Common myeloid progenitor, CD34-positive (primary cell): ENCODE results near the gene GPR68.

ENCODE experiments used
- CTCF ChIA-PET: fragments of 350-600 bp; sonication (Branson Sonifier 250); formaldehyde crosslinking; loops from one replicate; lab custom pipeline; 2021; ENCODE audit warnings: antibody characterized with exemption; lab: Charles Lee
- POLR2A ChIA-PET: fragments of 350-600 bp; sonication (Branson Sonifier 250); formaldehyde crosslinking; loops from one replicate; lab custom pipeline; 2021; ENCODE audit warnings: antibody characterized with exemption; lab: Charles Lee
- DNase-seq, 3 donors: peaks; one replicate each; pipeline versions ENCODE4 v3.0.0 to v3.0.0-alpha.2; 2013
- H3K27ac ChIP-seq, 2 experiments: 1 replicate in 1 of 2; 2 replicates in 1 of 2; pipeline ENCODE4 v1.7.0; 2013; ENCODE audit warnings: inconsistent platforms in 2 of 2, low read length in 2 of 2, mild to moderate bottlenecking in 2 of 2, low read depth in 1 of 2, moderate library complexity in 1 of 2; ENCODE audit not compliant: severe bottlenecking in 2 of 2, insufficient read depth in 1 of 2, poor library complexity in 1 of 2
- H3K27me3 ChIP-seq, 5 experiments: replicated peaks in 2 of 5; 1 replicate in 3 of 5; 2 replicates in 2 of 5; pipeline versions ENCODE4 v1.6.1 to v1.7.0; 2013; ENCODE audit warnings: low read length in 4 of 5, mild to moderate bottlenecking in 2 of 5, moderate library complexity in 2 of 5, inconsistent platforms in 1 of 5; ENCODE audit not compliant: insufficient read depth in 5 of 5, control insufficient read depth in 4 of 5
- H3K36me3 ChIP-seq, 4 experiments: 1 replicate in 2 of 4; 2 replicates in 2 of 4; pipeline versions ENCODE4 v1.6.1 to v1.7.0; 2013; ENCODE audit warnings: low read length in 3 of 4, control low read depth in 1 of 4, mild to moderate bottlenecking in 1 of 4; ENCODE audit not compliant: control insufficient read depth in 4 of 4, insufficient read depth in 4 of 4
- H3K4me1 ChIP-seq, 4 experiments: 1 replicate in 3 of 4; 2 replicates in 1 of 4; pipeline versions ENCODE4 v1.6.1 to v1.7.1; 2013; ENCODE audit warnings: low read length in 3 of 4, mild to moderate bottlenecking in 3 of 4, control low read depth in 1 of 4, inconsistent platforms in 1 of 4, moderate library complexity in 1 of 4; ENCODE audit not compliant: control insufficient read depth in 4 of 4, insufficient read depth in 4 of 4; ENCODE audit errors: control extremely low read depth in 1 of 4
- H3K4me3 ChIP-seq, 7 experiments: 1 replicate in 4 of 7; 2 replicates in 3 of 7; pipeline versions ENCODE4 v1.5.1 to v1.7.0; 2013; ENCODE audit warnings: mild to moderate bottlenecking in 7 of 7, low read length in 6 of 7, moderate library complexity in 6 of 7, inconsistent platforms in 2 of 7, low read depth in 2 of 7, control low read depth in 1 of 7; ENCODE audit not compliant: insufficient read depth in 4 of 7, control insufficient read depth in 1 of 7; ENCODE audit errors: extremely low read depth in 1 of 7
- H3K9me3 ChIP-seq, 5 experiments: 1 replicate in 4 of 5; 2 replicates in 1 of 5; pipeline versions ENCODE4 v1.6.1 to v1.7.1; 2013; ENCODE audit warnings: low read length in 4 of 5, mild to moderate bottlenecking in 2 of 5, inconsistent platforms in 1 of 5, low read depth in 1 of 5, moderate library complexity in 1 of 5; ENCODE audit not compliant: control insufficient read depth in 4 of 5, insufficient read depth in 2 of 5; ENCODE audit errors: control extremely low read depth in 1 of 5
- WGBS: methylation state at CpG from one replicate; pipeline ENCODE4 v1.1.5; 2013; ENCODE audit not compliant: insufficient coverage; 5-methylcytosine and 5-hydroxymethylcytosine counted together

The GPR68 gene

GRCh38 chr14:91263329-91263728 is 18.8 kb upstream of the GPR68 start:
- Histone ChIP-seq H3K4me1 (peaks cover 0 to 29% (median 22%) of the 10 kb centered on the region in 4 experiments), H3K27me3 (peaks cover 0 to 35% (median 12%) of the 10 kb centered on the region in 5 experiments), H3K36me3 (no peaks in the 10 kb centered on the region), H3K9me3 (no peaks in the 10 kb centered on the region), H3K27ac (no peak overlapping the region), H3K4me3 (no peak overlapping the region)
- no peak for DNase-seq
- POLR2A ChIA-PET, result no interaction called here
- CTCF ChIA-PET, result interaction anchor here (0.9 to 2.1 kb wide), 3 partner anchors 14 to 29 kb away, joined by 3 to 5 read pairs (median 3); no protein-coding TSS in a partner anchor
- 96% methylated on average over 2 of the region's 2 CpGs for WGBS

- peaks cover 4 to 40% (median 30%) of the 10 kb centered on the region in 4 experiments for H3K4me1 ChIP-seq
- H3K36me3 ChIP-seq, result no peaks in the 10 kb centered on the region
- H3K4me3 ChIP-seq, result no peak overlapping the region
- H3K9me3 ChIP-seq, result no peaks in the 10 kb centered on the region
- no peak overlapping the region for H3K27ac ChIP-seq
- 98% methylated on average over 9 of the region's 11 CpGs for WGBS
- ChIA-PET POLR2A (interaction anchor here (1.6 kb wide), 1 partner anchor 12 kb away, joined by 7 read pairs; no protein-coding TSS in a partner anchor), CTCF (interaction anchor here (1.1 to 1.8 kb wide), 2 partner anchors 13 to 85 kb away, joined by 3 to 5 read pairs; no protein-coding TSS in a partner anchor)
- no peak for DNase-seq
- peaks cover 0 to 41% (median 12%) of the 10 kb centered on the region in 5 experiments for H3K27me3 ChIP-seq
Observed at GRCh38 chr14:91261986-91262549, 17.6 kb upstream of the GPR68 start.

- peaks cover 4 to 41% (median 30%) of the 10 kb centered on the region in 4 experiments for H3K4me1 ChIP-seq
- H3K27me3 ChIP-seq, result peaks cover 0 to 44% (median 12%) of the 10 kb centered on the region in 5 experiments
- CTCF ChIA-PET, result interaction anchor here (1.7 to 1.8 kb wide), 2 partner anchors 9 to 84 kb away, joined by 5 to 7 read pairs; no protein-coding TSS in a partner anchor
- POLR2A ChIA-PET, result interaction anchor here (1.6 kb wide), 1 partner anchor 11 kb away, joined by 7 read pairs; no protein-coding TSS in a partner anchor
- DNase-seq, result peak in 2 of 3 donors; percentile 88 to 92
- H3K27ac ChIP-seq, result no peak overlapping the region
- no peaks in the 10 kb centered on the region for H3K36me3 ChIP-seq
- no peak overlapping the region for H3K4me3 ChIP-seq
- no peaks in the 10 kb centered on the region for H3K9me3 ChIP-seq
- WGBS, result 90% methylated on average over 4 of the region's 5 CpGs
Observed at GRCh38 chr14:91261115-91261514, 16.6 kb upstream of the GPR68 start.

- H3K27me3 ChIP-seq, result peaks cover 0 to 36% (median 0%) of the 10 kb centered on the region in 5 experiments
- CTCF ChIA-PET, result no interaction called here
Observed at GRCh38 chr14:91258876-91259275, 14.4 kb upstream of the GPR68 start.

GRCh38 chr14:91258011-91258618 is 13.6 kb upstream of the GPR68 start:
- WGBS, result 79% methylated on average over 16 of the region's 16 CpGs
- Histone ChIP-seq H3K4me3 (no peak overlapping the region), H3K9me3 (no peaks in the 10 kb centered on the region), H3K36me3 (no peaks in the 10 kb centered on the region), H3K27ac (no peak overlapping the region), H3K27me3 (peaks cover 0 to 35% (median 0%) of the 10 kb centered on the region in 5 experiments), H3K4me1 (peaks cover 6 to 47% (median 36%) of the 10 kb centered on the region in 4 experiments)
- DNase-seq, result no peak
- ChIA-PET POLR2A (no interaction called here), CTCF (interaction anchor here (1.1 to 1.8 kb wide), 2 partner anchors 10 to 28 kb away, joined by 4 read pairs; no protein-coding TSS in a partner anchor)

More at GRCh38 chr14:91258876-91259275, 14.4 kb upstream of the GPR68 start:
- H3K4me3 ChIP-seq, result no peak overlapping the region
- DNase-seq, result no peak
- peaks cover 6 to 42% (median 31%) of the 10 kb centered on the region in 4 experiments for H3K4me1 ChIP-seq
- POLR2A ChIA-PET, result no interaction called here
- H3K27ac ChIP-seq, result no peak overlapping the region
- H3K36me3 ChIP-seq, result no peaks in the 10 kb centered on the region
- 100% methylated on average over 1 of the region's 3 CpGs for WGBS
- no peaks in the 10 kb centered on the region for H3K9me3 ChIP-seq

- no peaks in the 10 kb centered on the region for H3K9me3 ChIP-seq
- peak in 2 of 3 donors; percentile 85 to 92 for DNase-seq
- peaks cover 0 to 39% (median 2%) of the 10 kb centered on the region in 5 experiments for H3K27me3 ChIP-seq
- ChIA-PET CTCF (interaction anchor here (0.9 to 2.1 kb wide), 4 partner anchors 9 to 79 kb away, joined by 3 to 7 read pairs (median 4); no protein-coding TSS in a partner anchor), POLR2A (no interaction called here)
- peaks cover 6 to 54% (median 39%) of the 10 kb centered on the region in 4 experiments for H3K4me1 ChIP-seq
- no peak overlapping the region for H3K27ac ChIP-seq
- no peaks in the 10 kb centered on the region for H3K36me3 ChIP-seq
- 38% methylated on average over 5 of the region's 8 CpGs for WGBS
- H3K4me3 ChIP-seq, result no peak overlapping the region
Observed at GRCh38 chr14:91257328-91258010, 13.0 kb upstream of the GPR68 start.
